Activated CD4-positive, alpha-beta memory T cell treated with anti-CD3 and anti-CD28 coated beads, Interleukin-2, amount 10 ng/mL, durations not matched to agents 7 days and 5 days (primary cell): ENCODE results near the gene CAMTA1. TPM values are rescaled to one million over a fixed set of nuclear protein-coding genes. Genes with fewer than 3 reads are reported as not detected.

ENCODE experiments used
- CTCF ChIA-PET: fragments of 350-600 bp; sonication (Branson Sonifier 250); formaldehyde crosslinking; loops from one replicate; lab custom pipeline; 2021; ENCODE audit warnings: antibody characterized with exemption, inconsistent platforms; lab: Charles Lee
- POLR2A ChIA-PET: fragments of 350-600 bp; sonication (Branson Sonifier 250); formaldehyde crosslinking; loops from one replicate; lab custom pipeline; 2021; ENCODE audit warnings: antibody characterized with exemption; lab: Charles Lee
- DNase-seq: peaks from one replicate; pipeline ENCODE4 v3.0.0-alpha.2; 2020
- H3K27ac Mint-ChIP-seq: one replicate; pipeline ENCODE4 v1.8.0; 2021; ENCODE audit warnings: mild to moderate bottlenecking, mixed read lengths
- H3K27me3 Mint-ChIP-seq: one replicate; pipeline ENCODE4 v1.8.0; 2021; ENCODE audit warnings: mixed read lengths
- H3K36me3 Mint-ChIP-seq: one replicate; pipeline ENCODE4 v1.8.0; 2021; ENCODE audit warnings: low read depth, mixed read lengths
- H3K4me1 Mint-ChIP-seq: one replicate; pipeline ENCODE4 v1.8.0; 2021; ENCODE audit warnings: mixed read lengths
- H3K4me3 Mint-ChIP-seq: one replicate; pipeline ENCODE4 v1.8.0; 2021; ENCODE audit warnings: mild to moderate bottlenecking, mixed read lengths
- H3K9me3 Mint-ChIP-seq: one replicate; pipeline ENCODE4 v1.8.0; 2021; ENCODE audit warnings: mixed read lengths
- total RNA-seq, 2 experiments: library from RNA; stranded (reverse); gene quantifications; one replicate each; pipeline ENCODE4 v1.2.3, GENCODE V29; 2021

CAMTA1 gene
- total RNA-seq, 2 experiments from 2014 or later: 43.0 to 47.3 TPM

GRCh38 chr1:7251454-7251800, 466.2 kb downstream of the CAMTA1 start:
- no peak for DNase-seq
- Mint-ChIP-seq H3K4me1 (no peaks in the 10 kb centered on the region), H3K36me3 (no peaks in the 10 kb centered on the region), H3K27me3 (peaks cover 6% of the 10 kb centered on the region), H3K4me3 (no peak overlapping the region), H3K27ac (no peak overlapping the region), H3K9me3 (no peaks in the 10 kb centered on the region)
- CTCF ChIA-PET: no interaction called here
- POLR2A ChIA-PET: no interaction called here

- Mint-ChIP-seq H3K27ac (no peak overlapping the region), H3K27me3 (peaks cover 3% of the 10 kb centered on the region), H3K4me3 (no peak overlapping the region), H3K9me3 (no peaks in the 10 kb centered on the region), H3K36me3 (no peaks in the 10 kb centered on the region), H3K4me1 (no peaks in the 10 kb centered on the region)
- DNase-seq: no peak
- POLR2A ChIA-PET: no interaction called here
- CTCF ChIA-PET: no interaction called here
These were observed 467.3 kb downstream of the CAMTA1 start for GRCh38 chr1:7252411-7253117.

- no peaks in the 10 kb centered on the region for H3K9me3 Mint-ChIP-seq
- H3K36me3 Mint-ChIP-seq: no peaks in the 10 kb centered on the region
- POLR2A ChIA-PET: no interaction called here
- no peaks in the 10 kb centered on the region for H3K27me3 Mint-ChIP-seq
- no peaks in the 10 kb centered on the region for H3K4me1 Mint-ChIP-seq
- no peak for DNase-seq
- H3K4me3 Mint-ChIP-seq: no peak overlapping the region
- H3K27ac Mint-ChIP-seq: no peak overlapping the region
- CTCF ChIA-PET: no interaction called here
These were observed 467.8 kb downstream of the CAMTA1 start for GRCh38 chr1:7253118-7253480.

- no peak overlapping the region for H3K4me3 Mint-ChIP-seq
- H3K27ac Mint-ChIP-seq: no peak overlapping the region
- H3K36me3 Mint-ChIP-seq: no peaks in the 10 kb centered on the region
- DNase-seq: no peak
- H3K4me1 Mint-ChIP-seq: no peaks in the 10 kb centered on the region
- H3K9me3 Mint-ChIP-seq: no peaks in the 10 kb centered on the region
- ChIA-PET POLR2A (no interaction called here), CTCF (interaction anchor here (0.6 kb wide), 1 partner anchor 59 kb away, joined by 3 read pairs; no protein-coding TSS in a partner anchor)
- no peaks in the 10 kb centered on the region for H3K27me3 Mint-ChIP-seq
These were observed 468.8 kb downstream of the CAMTA1 start for GRCh38 chr1:7253988-7254587.

GRCh38 chr1:7255303-7256058, 470.2 kb downstream of the CAMTA1 start:
- H3K27me3 Mint-ChIP-seq: no peaks in the 10 kb centered on the region
- no peaks in the 10 kb centered on the region for H3K4me1 Mint-ChIP-seq
- CTCF ChIA-PET: no interaction called here

GRCh38 chr1:7256526-7256925, 471.3 kb downstream of the CAMTA1 start:
- Mint-ChIP-seq H3K4me1 (no peaks in the 10 kb centered on the region), H3K9me3 (no peaks in the 10 kb centered on the region), H3K4me3 (no peak overlapping the region), H3K27me3 (no peaks in the 10 kb centered on the region), H3K27ac (no peak overlapping the region), H3K36me3 (no peaks in the 10 kb centered on the region)
- ChIA-PET CTCF (no interaction called here), POLR2A (no interaction called here)
- DNase-seq: no peak

More at GRCh38 chr1:7255303-7256058, 470.2 kb downstream of the CAMTA1 start:
- H3K4me3 Mint-ChIP-seq: no peak overlapping the region
- no peaks in the 10 kb centered on the region for H3K9me3 Mint-ChIP-seq
- no peaks in the 10 kb centered on the region for H3K36me3 Mint-ChIP-seq
- POLR2A ChIA-PET: no interaction called here
- H3K27ac Mint-ChIP-seq: no peak overlapping the region
- no peak for DNase-seq

- CTCF ChIA-PET: interaction anchor here (0.5 kb wide), 1 partner anchor 377 kb away, joined by 3 read pairs; no protein-coding TSS in a partner anchor
- Mint-ChIP-seq H3K4me3 (no peak overlapping the region), H3K27me3 (no peaks in the 10 kb centered on the region), H3K9me3 (no peaks in the 10 kb centered on the region), H3K27ac (no peak overlapping the region), H3K36me3 (no peaks in the 10 kb centered on the region), H3K4me1 (no peaks in the 10 kb centered on the region)
- POLR2A ChIA-PET: no interaction called here
- DNase-seq: no peak
These were observed 472.0 kb downstream of the CAMTA1 start for GRCh38 chr1:7257225-7257624.

GRCh38 chr1:7258589-7259135, 473.4 kb downstream of the CAMTA1 start:
- no peaks in the 10 kb centered on the region for H3K9me3 Mint-ChIP-seq
- peaks cover 5% of the 10 kb centered on the region for H3K27me3 Mint-ChIP-seq
- no peak overlapping the region for H3K4me3 Mint-ChIP-seq
- POLR2A ChIA-PET: no interaction called here
- no peaks in the 10 kb centered on the region for H3K4me1 Mint-ChIP-seq
- no peak for DNase-seq
- CTCF ChIA-PET: no interaction called here
- no peaks in the 10 kb centered on the region for H3K36me3 Mint-ChIP-seq
- no peak overlapping the region for H3K27ac Mint-ChIP-seq

GRCh38 chr1:7259955-7260354, 474.7 kb downstream of the CAMTA1 start:
- H3K4me1 Mint-ChIP-seq: no peaks in the 10 kb centered on the region
- CTCF ChIA-PET: no interaction called here
- no peak for DNase-seq
- no peaks in the 10 kb centered on the region for H3K36me3 Mint-ChIP-seq
- no peak overlapping the region for H3K4me3 Mint-ChIP-seq
- H3K27ac Mint-ChIP-seq: no peak overlapping the region
- POLR2A ChIA-PET: no interaction called here
- peaks cover 5% of the 10 kb centered on the region for H3K27me3 Mint-ChIP-seq
- no peaks in the 10 kb centered on the region for H3K9me3 Mint-ChIP-seq

- Mint-ChIP-seq H3K27ac (no peak overlapping the region), H3K4me1 (no peaks in the 10 kb centered on the region), H3K4me3 (no peak overlapping the region), H3K36me3 (no peaks in the 10 kb centered on the region), H3K9me3 (no peaks in the 10 kb centered on the region), H3K27me3 (peaks cover 5% of the 10 kb centered on the region)
- no peak for DNase-seq
- ChIA-PET POLR2A (no interaction called here), CTCF (no interaction called here)
These were observed 476.2 kb downstream of the CAMTA1 start for GRCh38 chr1:7261490-7261889.

GRCh38 chr1:7262611-7263010, 477.4 kb downstream of the CAMTA1 start:
- H3K27ac Mint-ChIP-seq: no peak overlapping the region
- no peaks in the 10 kb centered on the region for H3K4me1 Mint-ChIP-seq
- H3K9me3 Mint-ChIP-seq: no peaks in the 10 kb centered on the region
- CTCF ChIA-PET: no interaction called here
- H3K27me3 Mint-ChIP-seq: peaks cover 5% of the 10 kb centered on the region
- POLR2A ChIA-PET: no interaction called here
- DNase-seq: no peak
- no peaks in the 10 kb centered on the region for H3K36me3 Mint-ChIP-seq
- no peak overlapping the region for H3K4me3 Mint-ChIP-seq

- POLR2A ChIA-PET: no interaction called here
These were observed 478.0 kb downstream of the CAMTA1 start for GRCh38 chr1:7263021-7263960.

More at GRCh38 chr1:7263021-7263960, 478.0 kb downstream of the CAMTA1 start:
- H3K4me3 Mint-ChIP-seq: no peak overlapping the region
- H3K27me3 Mint-ChIP-seq: peaks cover 5% of the 10 kb centered on the region
- DNase-seq: no peak
- no peaks in the 10 kb centered on the region for H3K36me3 Mint-ChIP-seq
- H3K9me3 Mint-ChIP-seq: peaks cover 2% of the 10 kb centered on the region
- H3K27ac Mint-ChIP-seq: no peak overlapping the region
- CTCF ChIA-PET: no interaction called here
- no peaks in the 10 kb centered on the region for H3K4me1 Mint-ChIP-seq
